ENCODE results near the gene LINGO3. TPM values are rescaled to one million over a fixed set of nuclear protein-coding genes. Genes with fewer than 3 reads are reported as not detected.
A peak's percentile ranks its signal among the peaks of the same experiment; 100 is the strongest.

The LINGO3 gene
- total RNA-seq, 1 experiment from 2014 or later: 0.02 TPM

DNA sequence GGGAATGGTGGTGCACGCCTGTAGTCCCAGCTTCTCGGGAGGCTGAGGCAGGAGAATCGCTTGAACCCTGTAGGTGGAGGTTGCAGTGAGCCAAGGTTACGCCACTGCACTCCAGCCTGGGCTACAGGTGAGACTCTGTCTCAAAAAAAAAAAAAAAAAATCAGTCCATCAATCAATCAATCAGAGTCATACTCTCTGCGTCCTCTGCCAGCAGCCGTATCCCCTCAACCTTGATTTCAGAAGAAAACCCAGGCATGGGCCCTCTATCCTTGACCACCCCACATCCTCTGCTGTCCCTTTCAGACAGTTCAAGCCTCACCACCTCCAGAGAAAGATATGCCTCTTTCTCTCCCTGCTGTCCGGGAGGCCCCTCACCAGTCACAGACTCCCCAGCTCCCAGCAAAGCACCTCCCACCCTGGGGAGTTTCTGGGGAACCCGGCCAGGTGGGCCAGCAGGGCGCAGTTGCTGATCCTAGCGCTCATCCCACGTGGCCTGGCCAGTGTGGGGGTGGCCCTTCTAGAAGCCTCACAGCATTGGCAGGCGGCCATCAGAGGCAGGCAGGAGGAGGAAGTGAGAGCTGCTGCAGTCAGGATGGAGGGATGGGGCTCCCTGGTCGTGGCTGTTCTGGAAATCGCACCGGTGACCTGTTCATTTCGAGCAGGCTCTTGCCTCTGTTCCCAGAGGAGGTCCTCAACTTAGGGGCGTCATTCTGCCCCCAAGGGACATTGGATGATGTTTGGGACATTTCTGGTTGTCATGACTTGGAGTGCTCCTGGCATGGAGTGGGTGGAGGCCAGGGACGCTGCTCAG lies 41.6 kb downstream of the LINGO3 start:
- DNase-seq (ENCODE audit: low spot score): peak; percentile 76

- no peak for DNase-seq (ENCODE audit: low spot score)
These were observed 46.3 kb downstream of the LINGO3 start for GRCh38 chr19:2261438-2262172.

GRCh38 chr19:2260341-2260805 lies 47.6 kb downstream of the LINGO3 start:
- peak; percentile 77 for DNase-seq (ENCODE audit: low spot score)

GRCh38 chr19:2259336-2259735 lies 48.6 kb downstream of the LINGO3 start:
- DNase-seq (ENCODE audit: low spot score): no peak

Other genes with a start within 250 kb of the LINGO3 start
- 3.8 and 9.0 TPM in 2 replicates for gene MOB3A, start 211.8 kb downstream of the LINGO3 start, total RNA-seq (2014; rRNA removed; shearing (Covaris generic))
- 1.3 and 4.2 TPM in 2 replicates for gene IZUMO4, start 211.2 kb downstream of the LINGO3 start, total RNA-seq (2014; rRNA removed; shearing (Covaris generic))
- 51.0 and 60.4 TPM in 2 replicates for gene AP3D1, start 156.6 kb downstream of the LINGO3 start, total RNA-seq (2014; rRNA removed; shearing (Covaris generic))
- 1.5 and 6.8 TPM in 2 replicates for gene DOT1L, start 144.2 kb downstream of the LINGO3 start, total RNA-seq (2014; rRNA removed; shearing (Covaris generic))
- 45.1 and 50.8 TPM in 2 replicates for gene PLEKHJ1, start 71.8 kb downstream of the LINGO3 start, total RNA-seq (2014; rRNA removed; shearing (Covaris generic))
- 10.8 and 13.3 TPM in 2 replicates for gene SF3A2, start 71.3 kb downstream of the LINGO3 start, total RNA-seq (2014; rRNA removed; shearing (Covaris generic))
- 0.68 and 1.0 TPM in 2 replicates for gene AMH, start 58.8 kb downstream of the LINGO3 start, total RNA-seq (2014; rRNA removed; shearing (Covaris generic))
- 0.66 TPM in 1 of 2 replicates, not detected in the other for gene JSRP1, start 51.7 kb downstream of the LINGO3 start, total RNA-seq (2014; rRNA removed; shearing (Covaris generic))
- 0.06 TPM in 1 of 2 replicates, not detected in the other for gene PEAK3, start 26.0 kb downstream of the LINGO3 start, total RNA-seq (2014; rRNA removed; shearing (Covaris generic))
- gene LSM7, start 20.4 kb upstream of the LINGO3 start, total RNA-seq (2014; rRNA removed; shearing (Covaris generic)): 235 and 259 TPM in 2 replicates
- gene SPPL2B, start 20.5 kb upstream of the LINGO3 start, total RNA-seq (2014; rRNA removed; shearing (Covaris generic)): 9.3 and 10.2 TPM in 2 replicates
- 0.45 TPM in 1 of 2 replicates, not detected in the other for gene TMPRSS9, start 52.1 kb upstream of the LINGO3 start, total RNA-seq (2014; rRNA removed; shearing (Covaris generic))
- 39.9 and 40.8 TPM in 2 replicates for gene TIMM13, start 119.4 kb upstream of the LINGO3 start, total RNA-seq (2014; rRNA removed; shearing (Covaris generic))
- gene LMNB2, start 148.8 kb upstream of the LINGO3 start, total RNA-seq (2014; rRNA removed; shearing (Covaris generic)): 64.3 and 86.4 TPM in 2 replicates
- gene GADD45B, start 168.0 kb upstream of the LINGO3 start, total RNA-seq (2014; rRNA removed; shearing (Covaris generic)): 14.3 and 82.3 TPM in 2 replicates